ENCODE data around the gene ANTXRL. TPM values are rescaled to one million over a fixed set of nuclear protein-coding genes. Genes with fewer than 3 reads are reported as not detected.
"Not testable (repeated sequence)": the region's sequence is repeated elsewhere in the genome, so short reads cannot be mapped to it uniquely, and the experiment has no call there.

The ANTXRL gene
- total and polyA plus RNA-seq, 7 experiments from 2014 or later, result 0.97 TPM; not detected in 6

- ChIA-PET POLR2A (no interaction called here), CTCF (no interaction called here)
- Mint-ChIP-seq H3K4me3 (no peak overlapping the region), H3K4me1 (peaks cover 0 to 8% (median 0%) of the 10 kb centered on the region in 7 donors), H3K36me3 (no peaks in the 10 kb centered on the region), H3K27me3 (peaks cover 0 to 7% (median 0%) of the 10 kb centered on the region in 5 donors), H3K9me3 (no peaks in the 10 kb centered on the region), H3K27ac (no peak overlapping the region)
- no peaks in the 10 kb centered on the region for H3K36me3 ChIP-seq (ENCODE audit: control insufficient read depth in 2 of 3, insufficient read depth in 3 of 3, low read length in 3 of 3)
- ATAC-seq (no peak), DNase-seq (no peak)
- intact Hi-C loops (cut with micrococcal nuclease), result no loop called here
- no peaks in the 10 kb centered on the region for H3K27me3 ChIP-seq (ENCODE audit: control insufficient read depth in 2 of 2, insufficient read depth in 2 of 2, low read length in 2 of 2)
- H3K4me1 ChIP-seq (ENCODE audit: control insufficient read depth in 2 of 2, insufficient read depth in 2 of 2, low read length in 2 of 2), result no peaks in the 10 kb centered on the region
- no peak overlapping the region for H3K27ac ChIP-seq (ENCODE audit: low read depth, low read length)
- no peaks in the 10 kb centered on the region for H3K9me3 ChIP-seq (ENCODE audit: control insufficient read depth in 2 of 3, low read length in 3 of 3)
- H3K4me3 ChIP-seq (ENCODE audit: low read length), result no peak overlapping the region
Observed at GRCh38 chr10:46310851-46311250, 24.1 kb downstream of the ANTXRL start.

- no peak overlapping the region for H3K27ac Mint-ChIP-seq
- Histone ChIP-seq H3K4me1 (ENCODE audit: control insufficient read depth in 2 of 2, insufficient read depth in 2 of 2, low read length in 2 of 2) (no peaks in the 10 kb centered on the region), H3K36me3 (ENCODE audit: control insufficient read depth in 2 of 3, insufficient read depth in 3 of 3, low read length in 3 of 3) (no peaks in the 10 kb centered on the region), H3K27ac (ENCODE audit: low read depth, low read length) (no peak overlapping the region), H3K4me3 (ENCODE audit: low read length) (no peak overlapping the region), H3K27me3 (ENCODE audit: control insufficient read depth in 2 of 2, insufficient read depth in 2 of 2, low read length in 2 of 2) (no peaks in the 10 kb centered on the region), H3K9me3 (ENCODE audit: control insufficient read depth in 2 of 3, low read length in 3 of 3) (no peaks in the 10 kb centered on the region)
- DNase-seq, result no peak
- no peak for ATAC-seq
- H3K4me1 Mint-ChIP-seq, result peaks cover 0 to 4% (median 0%) of the 10 kb centered on the region in 7 donors
- no peaks in the 10 kb centered on the region for H3K36me3 Mint-ChIP-seq
- H3K4me3 Mint-ChIP-seq, result no peak overlapping the region
- CTCF ChIA-PET, result no interaction called here
- H3K9me3 Mint-ChIP-seq, result no peaks in the 10 kb centered on the region
- H3K27me3 Mint-ChIP-seq, result peaks cover 0 to 3% (median 0%) of the 10 kb centered on the region in 5 donors
- POLR2A ChIA-PET, result no interaction called here
- intact Hi-C loops (cut with micrococcal nuclease), result no loop called here
Observed at GRCh38 chr10:46311501-46311951, 24.7 kb downstream of the ANTXRL start.

GRCh38 chr10:46311961-46312431, 25.2 kb downstream of the ANTXRL start:
- intact Hi-C loops (cut with micrococcal nuclease); CTCF ChIA-PET; POLR2A ChIA-PET; H3K36me3 ChIP-seq (ENCODE audit: control insufficient read depth in 2 of 3, insufficient read depth in 3 of 3, low read length in 3 of 3); ATAC-seq; H3K27me3 ChIP-seq (ENCODE audit: control insufficient read depth in 2 of 2, insufficient read depth in 2 of 2, low read length in 2 of 2); H3K4me3 Mint-ChIP-seq; H3K9me3 Mint-ChIP-seq; H3K27ac Mint-ChIP-seq; H3K9me3 ChIP-seq (ENCODE audit: control insufficient read depth in 2 of 3, low read length in 3 of 3); H3K27ac ChIP-seq (ENCODE audit: low read depth, low read length); H3K36me3 Mint-ChIP-seq; H3K4me1 ChIP-seq (ENCODE audit: control insufficient read depth in 2 of 2, insufficient read depth in 2 of 2, low read length in 2 of 2); DNase-seq; H3K4me3 ChIP-seq (ENCODE audit: low read length); H3K4me1 Mint-ChIP-seq; H3K27me3 Mint-ChIP-seq: not testable (repeated sequence)

- Histone ChIP-seq H3K9me3 (ENCODE audit: control insufficient read depth in 2 of 3, low read length in 3 of 3) (no peaks in the 10 kb centered on the region), H3K4me3 (ENCODE audit: low read length) (no peak overlapping the region), H3K4me1 (ENCODE audit: control insufficient read depth in 2 of 2, insufficient read depth in 2 of 2, low read length in 2 of 2) (no peaks in the 10 kb centered on the region), H3K27me3 (ENCODE audit: control insufficient read depth in 2 of 2, insufficient read depth in 2 of 2, low read length in 2 of 2) (no peaks in the 10 kb centered on the region), H3K27ac (ENCODE audit: low read depth, low read length) (no peak overlapping the region), H3K36me3 (ENCODE audit: control insufficient read depth in 2 of 3, insufficient read depth in 3 of 3, low read length in 3 of 3) (no peaks in the 10 kb centered on the region)
- CTCF ChIA-PET, result no interaction called here
- H3K36me3 Mint-ChIP-seq, result no peaks in the 10 kb centered on the region
- H3K9me3 Mint-ChIP-seq, result no peaks in the 10 kb centered on the region
- DNase-seq, result no peak
- no peak overlapping the region for H3K4me3 Mint-ChIP-seq
- ATAC-seq, result no peak
- peak overlapping the region in 1 of 9 donors; percentile 70 for H3K27ac Mint-ChIP-seq
- peaks cover 0 to 4% (median 0%) of the 10 kb centered on the region in 7 donors for H3K4me1 Mint-ChIP-seq
- H3K27me3 Mint-ChIP-seq, result peaks cover 0 to 5% (median 0%) of the 10 kb centered on the region in 5 donors
- intact Hi-C loops (cut with micrococcal nuclease), result no loop called here
- POLR2A ChIA-PET, result no interaction called here
Observed at GRCh38 chr10:46312953-46313352, 26.2 kb downstream of the ANTXRL start.

GRCh38 chr10:46314071-46314470, 27.3 kb downstream of the ANTXRL start:
- Histone ChIP-seq H3K36me3 (ENCODE audit: control insufficient read depth in 2 of 3, insufficient read depth in 3 of 3, low read length in 3 of 3) (no peaks in the 10 kb centered on the region), H3K4me1 (ENCODE audit: control insufficient read depth in 2 of 2, insufficient read depth in 2 of 2, low read length in 2 of 2) (no peaks in the 10 kb centered on the region), H3K9me3 (ENCODE audit: control insufficient read depth in 2 of 3, low read length in 3 of 3) (no peaks in the 10 kb centered on the region), H3K4me3 (ENCODE audit: low read length) (no peak overlapping the region), H3K27ac (ENCODE audit: low read depth, low read length) (no peak overlapping the region), H3K27me3 (ENCODE audit: control insufficient read depth in 2 of 2, insufficient read depth in 2 of 2, low read length in 2 of 2) (no peaks in the 10 kb centered on the region)
- intact Hi-C loops (cut with micrococcal nuclease), result no loop called here
- peaks cover 0 to 4% (median 0%) of the 10 kb centered on the region in 7 donors for H3K4me1 Mint-ChIP-seq
- H3K36me3 Mint-ChIP-seq, result no peaks in the 10 kb centered on the region
- H3K27ac Mint-ChIP-seq, result peak overlapping the region in 1 of 9 donors; percentile 36
- H3K9me3 Mint-ChIP-seq, result no peaks in the 10 kb centered on the region
- H3K27me3 Mint-ChIP-seq, result peaks cover 0 to 6% (median 0%) of the 10 kb centered on the region in 5 donors
- H3K4me3 Mint-ChIP-seq, result no peak overlapping the region
- ChIA-PET POLR2A (no interaction called here), CTCF (no interaction called here)
- ATAC-seq, result no peak
- no peak for DNase-seq

- POLR2A ChIA-PET; DNase-seq; H3K9me3 Mint-ChIP-seq; H3K4me3 ChIP-seq (ENCODE audit: low read length); intact Hi-C loops (cut with micrococcal nuclease); H3K4me1 Mint-ChIP-seq; H3K27ac ChIP-seq (ENCODE audit: low read depth, low read length); H3K9me3 ChIP-seq (ENCODE audit: control insufficient read depth in 2 of 3, low read length in 3 of 3); H3K27me3 ChIP-seq (ENCODE audit: control insufficient read depth in 2 of 2, insufficient read depth in 2 of 2, low read length in 2 of 2); H3K4me1 ChIP-seq (ENCODE audit: control insufficient read depth in 2 of 2, insufficient read depth in 2 of 2, low read length in 2 of 2); CTCF ChIA-PET; H3K36me3 Mint-ChIP-seq; H3K27me3 Mint-ChIP-seq; H3K4me3 Mint-ChIP-seq; ATAC-seq; H3K36me3 ChIP-seq (ENCODE audit: control insufficient read depth in 2 of 3, insufficient read depth in 3 of 3, low read length in 3 of 3); H3K27ac Mint-ChIP-seq: not testable (repeated sequence)
Observed at GRCh38 chr10:46315071-46315860, 28.5 kb downstream of the ANTXRL start.

GRCh38 chr10:46317370-46317769, 30.6 kb downstream of the ANTXRL start:
- Mint-ChIP-seq H3K9me3 (no peaks in the 10 kb centered on the region), H3K27ac (no peak overlapping the region)

More at GRCh38 chr10:46317370-46317769, 30.6 kb downstream of the ANTXRL start:
- Histone ChIP-seq H3K27ac (ENCODE audit: low read depth, low read length) (no peak overlapping the region), H3K4me1 (ENCODE audit: control insufficient read depth in 2 of 2, insufficient read depth in 2 of 2, low read length in 2 of 2) (no peaks in the 10 kb centered on the region), H3K27me3 (ENCODE audit: control insufficient read depth in 2 of 2, insufficient read depth in 2 of 2, low read length in 2 of 2) (no peaks in the 10 kb centered on the region), H3K9me3 (ENCODE audit: control insufficient read depth in 2 of 3, low read length in 3 of 3) (no peaks in the 10 kb centered on the region), H3K36me3 (ENCODE audit: control insufficient read depth in 2 of 3, insufficient read depth in 3 of 3, low read length in 3 of 3) (no peaks in the 10 kb centered on the region), H3K4me3 (ENCODE audit: low read length) (no peak overlapping the region)
- ChIA-PET POLR2A (no interaction called here), CTCF (interaction anchor here (1.2 kb wide), 1 partner anchor 26 kb away, joined by 4 read pairs; no protein-coding TSS in a partner anchor)
- Mint-ChIP-seq H3K27me3 (peaks cover 0 to 18% (median 0%) of the 10 kb centered on the region in 5 donors), H3K4me3 (no peak overlapping the region), H3K4me1 (peaks cover 0 to 4% (median 0%) of the 10 kb centered on the region in 7 donors), H3K36me3 (no peaks in the 10 kb centered on the region)
- intact Hi-C loops (cut with micrococcal nuclease), result no loop called here
- ATAC-seq (no peak), DNase-seq (no peak)

All from naive thymus-derived CD4-positive, alpha-beta T cell (primary cell).